Right hindlimb (tissue), 1 donor: ENCODE data around the gene PIGZ.
"Not testable (repeated sequence)": the region's sequence is repeated elsewhere in the genome, so short reads cannot be mapped to it uniquely, and the experiment has no call there.

ENCODE experiments used
- DNase-seq: peaks from one replicate; pipeline ENCODE4 v3.0.0-alpha.2; 2018

Gene PIGZ

DNA sequence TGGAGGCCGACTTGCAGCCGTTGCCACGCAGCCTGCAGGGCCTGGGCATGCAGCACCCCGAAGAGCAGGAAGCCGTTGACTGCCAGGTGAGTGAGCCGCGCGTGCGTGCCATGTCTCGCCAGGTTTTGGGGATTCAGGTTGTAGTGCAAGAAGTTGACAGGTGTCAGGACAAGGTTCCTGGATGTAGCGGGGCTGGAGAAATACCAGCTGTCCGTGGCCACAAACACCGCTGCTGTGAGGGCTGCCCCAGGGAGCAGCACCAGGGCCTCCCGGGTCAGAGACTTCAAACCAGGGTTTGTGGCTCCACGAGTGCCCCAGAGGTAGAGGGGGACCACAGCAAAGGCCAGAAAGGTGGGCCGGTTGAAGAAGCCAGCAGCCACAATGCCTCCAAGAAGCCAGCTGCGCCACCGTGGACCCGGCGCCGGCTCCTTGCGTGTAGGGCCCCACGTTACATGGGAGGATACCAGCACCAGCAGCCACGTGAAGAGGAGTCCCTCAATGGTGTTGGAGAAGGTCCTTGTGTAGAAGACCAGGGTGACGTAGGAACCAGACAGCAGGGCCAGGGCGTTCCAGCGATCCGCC is 20.7 kb downstream of the PIGZ start:
- DNase-seq: no peak

- no peak for DNase-seq
These were observed 21.3 kb downstream of the PIGZ start for GRCh38 chr3:196947136-196947859.

DNA sequence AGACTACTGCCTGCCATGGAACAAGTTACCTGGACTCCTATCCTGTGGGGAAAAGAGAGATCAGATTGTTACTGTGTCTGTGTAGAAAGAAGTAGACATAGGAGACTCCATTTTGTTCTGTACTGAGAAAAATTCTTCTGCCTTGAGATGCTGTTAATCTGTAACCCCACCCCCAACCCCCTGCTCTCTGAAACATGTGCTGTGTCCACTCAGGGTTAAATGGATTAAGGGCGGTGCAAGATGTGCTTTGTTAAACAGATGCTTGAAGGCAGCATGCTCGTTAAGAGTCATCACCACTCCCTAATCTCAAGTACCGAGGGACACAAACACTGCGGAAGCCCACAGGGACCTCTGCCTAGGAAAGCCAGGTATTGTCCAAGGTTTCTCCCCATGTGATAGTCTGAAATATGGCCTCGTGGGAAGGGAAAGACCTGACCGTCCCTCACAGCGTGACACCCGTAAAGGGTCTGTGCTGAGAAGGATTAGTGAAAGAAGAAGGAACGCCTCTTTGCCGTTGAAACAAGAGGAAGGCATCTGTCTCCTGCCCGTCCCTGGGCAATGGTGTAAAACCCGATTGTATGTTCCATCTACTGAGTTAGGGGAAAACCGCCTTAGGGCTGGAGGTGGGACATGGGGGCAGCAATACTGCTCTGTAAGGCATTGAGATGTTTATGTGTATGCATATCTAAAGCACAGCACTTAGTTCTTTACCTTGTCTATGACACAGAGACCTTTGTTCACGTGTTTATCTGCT is 24.4 kb downstream of the PIGZ start:
- not testable (repeated sequence) for DNase-seq

DNA sequence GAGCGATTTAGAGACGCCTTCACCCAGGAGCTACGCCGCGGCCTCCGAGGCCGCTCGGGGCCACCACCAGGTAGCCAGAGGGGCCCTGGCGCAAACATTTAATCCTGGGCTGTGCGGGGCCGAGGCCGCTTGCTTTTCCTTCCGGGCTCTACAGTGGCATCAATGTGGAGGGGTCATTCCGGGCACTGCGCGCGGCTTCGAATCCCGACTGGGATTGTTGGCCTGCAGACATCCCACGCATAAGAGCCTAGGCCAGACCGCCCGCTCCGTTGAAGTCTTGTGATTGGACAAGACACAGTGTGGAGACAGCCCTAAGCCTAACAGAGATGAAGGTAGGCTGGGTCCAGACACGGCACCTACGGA is 25.7 kb downstream of the PIGZ start:
- no peak for DNase-seq

DNA sequence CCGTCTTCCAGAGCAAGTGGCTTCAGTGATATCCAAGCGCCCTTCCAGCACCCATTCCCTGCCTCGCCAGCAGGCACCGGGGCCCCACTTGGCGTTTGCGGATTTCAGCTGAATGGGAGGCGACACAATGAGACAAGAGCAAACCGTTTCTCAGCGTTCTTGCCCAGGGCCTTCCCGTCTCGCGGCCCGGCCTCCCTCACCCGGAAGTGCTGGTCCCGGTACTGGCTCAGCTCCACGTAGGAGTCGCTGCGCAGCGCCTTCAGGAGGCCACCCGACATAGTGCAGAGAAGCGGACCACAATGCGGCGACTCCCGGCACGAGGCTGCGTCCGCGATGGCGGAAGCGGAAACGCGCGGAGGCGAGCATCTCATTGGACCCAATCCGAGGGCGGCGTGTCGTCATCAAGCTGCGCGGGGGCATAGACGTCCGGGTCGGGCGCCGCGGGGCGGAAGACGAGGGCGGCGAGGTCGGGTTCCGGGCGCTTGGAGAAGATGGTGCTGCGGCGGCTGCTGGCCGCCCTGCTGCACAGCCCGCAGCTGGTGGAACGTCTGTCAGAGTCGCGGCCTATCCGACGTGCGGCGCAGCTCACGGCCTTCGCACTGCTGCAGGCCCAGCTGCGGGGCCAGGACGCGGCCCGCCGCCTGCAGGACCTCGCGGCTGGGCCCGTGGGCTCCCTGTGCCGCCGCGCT is 26.3 kb downstream of the PIGZ start, which contains the start of gene NCBP2:
Gene NCBP2, minus strand, starts transcription at position 303 of the 689 bp plus-strand sequence. Its CDS starts 25 bp downstream, at position 278.
- DNase-seq: peak; percentile 98

- no peak for DNase-seq
These were observed 26.9 kb downstream of the PIGZ start for GRCh38 chr3:196941729-196942225.

DNA sequence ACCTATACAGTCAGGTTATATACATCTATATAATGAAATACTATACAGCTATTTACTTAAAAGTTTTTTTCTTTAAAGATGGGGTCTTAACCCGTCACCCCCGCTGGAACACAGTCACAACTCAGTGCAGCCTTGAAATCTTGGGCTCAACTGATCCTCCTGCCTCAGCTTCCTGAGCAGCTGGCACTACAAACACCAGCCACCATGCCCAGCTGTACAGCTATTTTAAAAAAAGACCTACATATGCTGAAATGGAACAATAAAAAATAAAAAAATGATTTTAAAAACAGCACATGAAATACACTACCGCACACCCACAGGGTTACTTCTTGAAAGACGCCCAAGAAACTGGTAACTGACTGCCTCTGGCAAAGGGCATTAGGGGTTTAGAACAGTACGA is 30.1 kb downstream of the PIGZ start:
- no peak for DNase-seq

DNA sequence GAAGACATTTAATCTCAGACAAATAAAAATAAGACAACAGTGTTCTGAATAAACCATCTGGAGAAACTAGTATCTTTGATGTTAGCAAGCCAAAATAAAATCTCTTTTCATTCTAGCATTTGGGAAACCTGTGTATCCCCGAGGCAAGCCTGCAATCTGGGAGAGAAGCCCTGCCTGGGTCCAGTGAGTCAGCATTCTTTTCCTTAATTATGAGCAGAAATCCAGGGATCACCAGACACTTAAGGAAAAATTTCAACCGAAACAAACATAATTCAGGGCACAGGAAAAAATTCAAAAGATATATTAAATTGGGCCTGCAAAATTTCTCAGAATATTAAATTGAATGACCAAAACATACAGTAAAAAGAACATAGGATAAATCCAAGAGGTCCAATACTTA is 30.5 kb downstream of the PIGZ start:
- no peak for DNase-seq

- DNase-seq: no peak
These were observed 32.3 kb downstream of the PIGZ start for GRCh38 chr3:196936288-196936687.

GRCh38 chr3:196932600-196932999 is 36.0 kb downstream of the PIGZ start:
- no peak for DNase-seq

DNA sequence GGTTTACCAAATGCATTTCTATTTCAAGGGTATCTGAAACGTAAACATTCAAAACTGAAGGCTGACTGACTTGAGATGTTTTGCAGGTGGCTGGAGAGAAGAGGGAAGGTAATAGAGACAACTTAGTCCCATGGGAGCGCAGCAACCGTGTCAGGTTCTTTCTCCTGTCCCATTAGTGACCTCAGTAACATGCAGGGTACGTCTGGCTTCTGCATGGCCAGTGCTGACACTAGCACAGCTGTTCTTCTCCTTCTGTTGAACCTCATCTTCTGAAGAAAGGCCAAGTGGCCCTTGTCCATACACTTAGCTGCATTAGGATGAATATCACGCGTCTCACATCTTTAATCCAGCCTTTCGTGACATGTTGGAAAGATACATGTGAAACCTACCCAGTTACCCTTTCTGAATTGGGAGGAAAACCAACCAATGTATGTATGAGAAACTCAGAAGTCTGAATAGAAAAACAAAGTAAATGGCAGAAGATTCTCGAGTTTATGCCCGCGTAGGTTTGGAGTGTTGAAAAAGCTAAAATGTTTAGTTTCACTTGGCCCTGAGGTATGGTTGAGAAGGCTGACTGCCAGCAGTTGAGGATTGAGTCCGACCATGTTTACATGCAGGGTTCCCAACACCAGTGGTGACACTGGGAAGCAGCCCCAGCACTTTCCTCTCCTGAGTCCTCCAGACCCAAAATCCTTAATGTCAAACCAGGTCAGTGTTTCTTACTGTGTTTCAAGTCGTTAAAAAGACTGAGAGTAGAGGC is 36.6 kb downstream of the PIGZ start:
- no peak for DNase-seq

DNA sequence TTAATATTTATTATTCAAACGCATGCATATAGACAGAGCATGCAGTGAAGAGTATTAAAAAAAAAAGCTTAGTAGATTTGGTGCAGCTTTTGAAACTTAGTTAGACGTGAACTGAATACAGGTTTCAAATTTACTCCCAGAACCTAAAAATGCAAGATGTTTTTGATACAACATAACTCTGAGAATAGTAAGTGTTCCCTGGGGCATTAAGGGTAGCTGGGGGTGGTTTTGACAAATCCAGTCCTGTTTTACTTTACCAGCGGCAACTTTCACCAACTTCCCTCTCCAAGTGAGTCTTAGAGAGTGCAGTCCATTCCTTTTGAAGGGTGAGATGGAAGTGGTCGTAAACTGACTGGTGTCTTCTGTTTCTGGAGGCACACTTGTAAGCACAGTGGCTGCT is 37.5 kb downstream of the PIGZ start:
- DNase-seq: no peak

DNA sequence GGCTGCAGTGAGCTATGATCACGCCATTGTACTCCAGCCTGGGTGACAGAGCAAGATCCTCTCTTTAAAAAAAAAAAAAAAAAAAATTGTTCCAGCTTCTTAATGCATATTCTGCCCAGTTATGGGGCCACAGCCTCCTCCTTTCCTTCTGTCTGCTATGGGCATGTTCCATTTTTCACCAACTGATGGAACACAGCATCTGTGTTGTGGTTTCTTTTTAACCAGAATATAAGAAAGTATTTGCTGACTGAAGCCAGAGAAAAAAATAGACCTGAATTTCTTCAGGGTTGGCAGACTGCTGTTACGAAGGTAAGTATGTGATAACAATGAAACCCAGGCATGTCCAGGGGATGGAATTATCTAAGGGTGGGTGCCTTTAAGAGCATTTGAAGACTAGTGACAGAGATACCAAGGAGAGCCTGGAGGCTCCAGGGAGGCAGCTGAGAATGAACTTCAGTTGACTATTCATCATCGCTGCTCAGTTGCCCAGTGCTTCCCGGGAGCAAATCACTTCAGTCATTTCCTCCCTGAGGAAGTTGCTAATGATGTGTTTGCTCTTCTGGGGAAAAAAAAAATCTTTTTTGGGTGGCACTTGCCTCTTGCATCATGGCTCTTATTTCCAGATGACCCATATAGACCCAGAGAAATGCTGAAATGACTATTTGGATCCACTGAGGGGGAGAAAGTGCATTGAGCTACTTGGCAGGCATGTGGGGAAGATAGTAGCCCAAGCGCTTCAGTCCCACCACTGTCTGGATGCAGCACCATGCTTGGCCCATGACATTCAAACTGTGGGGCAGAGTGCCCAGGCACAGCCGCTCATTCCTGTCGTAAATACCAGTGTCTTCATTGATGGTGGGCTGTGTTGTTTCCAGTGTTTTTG is 40.8 kb downstream of the PIGZ start:
- DNase-seq: no peak

DNA sequence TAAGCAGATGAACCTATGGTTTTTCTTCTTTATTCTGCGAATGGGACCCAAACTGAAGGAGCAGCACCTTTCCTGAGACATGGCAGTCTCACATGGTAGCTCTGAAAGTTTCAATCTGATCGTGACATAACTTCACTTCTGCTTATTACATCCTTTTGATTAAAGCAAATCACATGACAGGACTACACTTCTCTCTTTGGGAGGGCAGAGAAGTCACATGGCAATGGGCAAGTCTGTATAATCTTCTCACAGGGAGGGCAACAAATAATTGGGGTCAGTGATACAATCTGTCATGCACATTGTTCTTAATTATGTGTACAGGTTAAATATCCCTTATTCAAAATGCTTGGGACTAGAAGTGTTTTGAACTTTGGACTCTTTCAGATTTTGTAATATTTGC is 47.9 kb downstream of the PIGZ start:
- no peak for DNase-seq

DNA sequence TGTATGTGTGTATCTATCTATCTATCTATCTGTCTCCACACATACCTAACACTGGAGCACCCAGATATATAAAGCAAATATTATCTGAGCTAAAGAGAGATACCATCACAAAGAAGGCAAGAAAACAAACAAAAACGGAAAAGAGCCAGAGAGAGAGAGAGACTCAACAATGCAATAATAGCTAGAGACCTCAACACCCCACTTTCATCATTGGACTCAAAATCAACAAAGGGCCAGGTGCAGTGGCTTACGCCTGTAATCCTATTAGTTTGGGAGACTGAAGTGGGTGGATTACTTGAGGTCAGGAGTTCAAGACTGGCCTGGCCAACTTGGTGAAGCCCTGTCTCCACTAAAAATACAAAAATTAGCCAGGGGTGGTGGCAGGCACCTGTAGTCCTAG is 49.7 kb downstream of the PIGZ start:
- DNase-seq: no peak

- no peak for DNase-seq
These were observed 51.6 kb downstream of the PIGZ start for GRCh38 chr3:196916995-196917394.

GRCh38 chr3:196916221-196916620 is 52.4 kb downstream of the PIGZ start:
- DNase-seq: no peak

GRCh38 chr3:196915375-196915774 is 53.3 kb downstream of the PIGZ start:
- DNase-seq: no peak

GRCh38 chr3:196914866-196915265 is 53.8 kb downstream of the PIGZ start:
- no peak for DNase-seq

- no peak for DNase-seq
These were observed 64.9 kb downstream of the PIGZ start for GRCh38 chr3:196903740-196904139.

- no peak for DNase-seq
These were observed 66.3 kb downstream of the PIGZ start for GRCh38 chr3:196902296-196902695.
